Sigmoid colon (tissue), 4 donors: ENCODE results near the gene RBFOX2.

ENCODE experiments used
- EP300 ChIP-seq, 4 donors: sonication (generic); formaldehyde crosslinking; IDR thresholded peaks; one replicate each; pipeline ENCODE4 v1.6.1; 2017; ENCODE audit warnings: antibody characterized with exemption in 4 of 4
- POLR2AphosphoS5 ChIP-seq, 4 donors: sonication (generic); formaldehyde crosslinking; IDR thresholded peaks; one replicate each; pipeline ENCODE4 v1.6.1; 2017; ENCODE audit warnings: antibody characterized with exemption in 4 of 4
- TF ChIP-seq, protein P1 (sequence below), 4 experiments: fragments of 450-650 bp in 3 of 4; fragments of 200-600 bp in 1 of 4; IDR thresholded peaks; one replicate each; pipeline ENCODE4 v1.5.1; 2016 to 2019; ENCODE audit warnings: antibody characterized with exemption in 4 of 4, mild to moderate bottlenecking in 3 of 4, moderate library complexity in 2 of 4

DNA sequence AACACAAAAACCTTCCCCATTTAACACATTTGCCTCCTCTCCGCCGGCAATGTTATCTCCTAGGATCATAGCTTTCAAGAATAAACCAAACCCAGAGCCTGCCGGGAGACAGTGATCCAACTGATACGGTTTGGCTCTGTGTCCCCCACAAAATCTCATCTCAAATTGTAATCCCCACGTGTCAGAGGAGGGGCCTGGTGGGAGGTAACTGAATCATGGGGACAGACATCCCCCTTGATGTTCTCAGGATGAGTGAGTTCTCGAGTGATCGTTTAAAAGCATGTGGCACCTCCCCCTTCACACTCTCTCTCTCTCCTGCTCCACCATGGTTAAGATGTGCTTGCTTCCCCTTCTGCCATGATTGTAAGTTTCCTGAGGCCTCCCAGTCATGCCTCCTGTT lies 33.3 kb downstream of the RBFOX2 start:
- TF ChIP-seq POLR2AphosphoS5 (IDR thresholded peaks at IDR 0.05) (no peak), EP300 (IDR thresholded peaks at IDR 0.05) (no peak)
- TF ChIP-seq, protein P1, sequence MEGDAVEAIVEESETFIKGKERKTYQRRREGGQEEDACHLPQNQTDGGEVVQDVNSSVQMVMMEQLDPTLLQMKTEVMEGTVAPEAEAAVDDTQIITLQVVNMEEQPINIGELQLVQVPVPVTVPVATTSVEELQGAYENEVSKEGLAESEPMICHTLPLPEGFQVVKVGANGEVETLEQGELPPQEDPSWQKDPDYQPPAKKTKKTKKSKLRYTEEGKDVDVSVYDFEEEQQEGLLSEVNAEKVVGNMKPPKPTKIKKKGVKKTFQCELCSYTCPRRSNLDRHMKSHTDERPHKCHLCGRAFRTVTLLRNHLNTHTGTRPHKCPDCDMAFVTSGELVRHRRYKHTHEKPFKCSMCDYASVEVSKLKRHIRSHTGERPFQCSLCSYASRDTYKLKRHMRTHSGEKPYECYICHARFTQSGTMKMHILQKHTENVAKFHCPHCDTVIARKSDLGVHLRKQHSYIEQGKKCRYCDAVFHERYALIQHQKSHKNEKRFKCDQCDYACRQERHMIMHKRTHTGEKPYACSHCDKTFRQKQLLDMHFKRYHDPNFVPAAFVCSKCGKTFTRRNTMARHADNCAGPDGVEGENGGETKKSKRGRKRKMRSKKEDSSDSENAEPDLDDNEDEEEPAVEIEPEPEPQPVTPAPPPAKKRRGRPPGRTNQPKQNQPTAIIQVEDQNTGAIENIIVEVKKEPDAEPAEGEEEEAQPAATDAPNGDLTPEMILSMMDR (IDR thresholded peaks at IDR 0.05), result no peak
